RWPE2 (cell line): ENCODE measurements around the gene ZNF142.
A peak's percentile ranks its signal among the peaks of the same experiment; 100 is the strongest.

Experiments
- ATAC-seq: fragments of 200-7000 bp; cut with Tn5 transposase; 3 replicates; pipeline ENCODE4 v1.9.1; 2021; ENCODE audit warnings: low read depth
- DNase-seq: peaks from one replicate; pipeline ENCODE4 v3.0.0-alpha.2; 2020; ENCODE audit warnings: low spot score
- H3K27ac ChIP-seq: fragments of 450-650 bp; 2 replicates; pipeline ENCODE4 v1.5.1; 2017; ENCODE audit warnings: mild to moderate bottlenecking; ENCODE audit not compliant: poor library complexity, severe bottlenecking
- H3K27me3 ChIP-seq: fragments of 250-450 bp; sonication (Bioruptor Pico); 2 replicates; pipeline ENCODE4 v1.5.1; 2021; ENCODE audit warnings: mild to moderate bottlenecking, moderate library complexity; ENCODE audit not compliant: insufficient read depth, poor library complexity, severe bottlenecking
- H3K36me3 ChIP-seq: fragments of 250-450 bp; sonication (Bioruptor Pico); 2 replicates; pipeline ENCODE4 v1.5.1; 2020; ENCODE audit warnings: low read depth, mild to moderate bottlenecking, moderate library complexity
- H3K4me1 ChIP-seq: fragments of 250-450 bp; sonication (Bioruptor Pico); 2 replicates; pipeline ENCODE4 v1.5.1; 2021; ENCODE audit warnings: mild to moderate bottlenecking, moderate library complexity; ENCODE audit not compliant: insufficient read depth, poor library complexity, severe bottlenecking
- H3K4me3 ChIP-seq: fragments of 250-450 bp; sonication (Bioruptor Pico); 2 replicates; pipeline ENCODE4 v1.5.1; 2021; ENCODE audit warnings: mild to moderate bottlenecking, moderate library complexity; ENCODE audit not compliant: severe bottlenecking
- H3K9me3 ChIP-seq: fragments of 250-450 bp; sonication (Bioruptor Pico); 2 replicates; pipeline ENCODE4 v1.5.1; 2021; ENCODE audit warnings: mild to moderate bottlenecking, moderate library complexity; ENCODE audit not compliant: severe bottlenecking
- TF ChIP-seq, protein P1 (sequence below): fragments of 450-650 bp; IDR thresholded peaks from one replicate; pipeline ENCODE4 v1.5.1; 2017; ENCODE audit warnings: mild to moderate bottlenecking, moderate library complexity; ENCODE audit not compliant: poor library complexity, severe bottlenecking

The ZNF142 gene

DNA sequence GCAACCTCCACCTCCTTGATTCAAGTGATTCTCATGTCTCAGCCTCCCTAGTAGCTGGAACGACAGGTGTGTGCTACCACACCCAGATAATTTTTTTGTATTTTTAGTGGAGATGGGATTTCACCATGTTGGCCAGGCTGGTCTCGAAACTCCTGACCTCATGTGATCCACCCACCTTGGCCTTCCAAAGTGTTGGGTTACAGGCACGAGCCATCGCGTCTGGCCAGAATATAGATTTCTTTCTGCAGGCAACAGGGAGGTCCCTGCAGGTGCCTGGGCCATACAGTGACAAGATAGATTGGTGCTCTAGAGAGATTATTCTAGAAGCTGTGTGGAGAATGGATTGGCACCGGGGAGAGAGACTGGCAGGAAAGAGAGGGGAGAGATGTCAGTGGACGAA lies 38.4 kb downstream of the ZNF142 start:
- no peaks in the 10 kb centered on the region for H3K27me3 ChIP-seq
- DNase-seq = no peak
- H3K9me3 ChIP-seq = no peaks in the 10 kb centered on the region
- TF ChIP-seq, protein P1, sequence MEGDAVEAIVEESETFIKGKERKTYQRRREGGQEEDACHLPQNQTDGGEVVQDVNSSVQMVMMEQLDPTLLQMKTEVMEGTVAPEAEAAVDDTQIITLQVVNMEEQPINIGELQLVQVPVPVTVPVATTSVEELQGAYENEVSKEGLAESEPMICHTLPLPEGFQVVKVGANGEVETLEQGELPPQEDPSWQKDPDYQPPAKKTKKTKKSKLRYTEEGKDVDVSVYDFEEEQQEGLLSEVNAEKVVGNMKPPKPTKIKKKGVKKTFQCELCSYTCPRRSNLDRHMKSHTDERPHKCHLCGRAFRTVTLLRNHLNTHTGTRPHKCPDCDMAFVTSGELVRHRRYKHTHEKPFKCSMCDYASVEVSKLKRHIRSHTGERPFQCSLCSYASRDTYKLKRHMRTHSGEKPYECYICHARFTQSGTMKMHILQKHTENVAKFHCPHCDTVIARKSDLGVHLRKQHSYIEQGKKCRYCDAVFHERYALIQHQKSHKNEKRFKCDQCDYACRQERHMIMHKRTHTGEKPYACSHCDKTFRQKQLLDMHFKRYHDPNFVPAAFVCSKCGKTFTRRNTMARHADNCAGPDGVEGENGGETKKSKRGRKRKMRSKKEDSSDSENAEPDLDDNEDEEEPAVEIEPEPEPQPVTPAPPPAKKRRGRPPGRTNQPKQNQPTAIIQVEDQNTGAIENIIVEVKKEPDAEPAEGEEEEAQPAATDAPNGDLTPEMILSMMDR = no peak
- no peaks in the 10 kb centered on the region for H3K4me1 ChIP-seq
- no peak overlapping the region for H3K4me3 ChIP-seq
- ATAC-seq = no peak
- H3K36me3 ChIP-seq = no peaks in the 10 kb centered on the region
- H3K27ac ChIP-seq = no peak overlapping the region

DNA sequence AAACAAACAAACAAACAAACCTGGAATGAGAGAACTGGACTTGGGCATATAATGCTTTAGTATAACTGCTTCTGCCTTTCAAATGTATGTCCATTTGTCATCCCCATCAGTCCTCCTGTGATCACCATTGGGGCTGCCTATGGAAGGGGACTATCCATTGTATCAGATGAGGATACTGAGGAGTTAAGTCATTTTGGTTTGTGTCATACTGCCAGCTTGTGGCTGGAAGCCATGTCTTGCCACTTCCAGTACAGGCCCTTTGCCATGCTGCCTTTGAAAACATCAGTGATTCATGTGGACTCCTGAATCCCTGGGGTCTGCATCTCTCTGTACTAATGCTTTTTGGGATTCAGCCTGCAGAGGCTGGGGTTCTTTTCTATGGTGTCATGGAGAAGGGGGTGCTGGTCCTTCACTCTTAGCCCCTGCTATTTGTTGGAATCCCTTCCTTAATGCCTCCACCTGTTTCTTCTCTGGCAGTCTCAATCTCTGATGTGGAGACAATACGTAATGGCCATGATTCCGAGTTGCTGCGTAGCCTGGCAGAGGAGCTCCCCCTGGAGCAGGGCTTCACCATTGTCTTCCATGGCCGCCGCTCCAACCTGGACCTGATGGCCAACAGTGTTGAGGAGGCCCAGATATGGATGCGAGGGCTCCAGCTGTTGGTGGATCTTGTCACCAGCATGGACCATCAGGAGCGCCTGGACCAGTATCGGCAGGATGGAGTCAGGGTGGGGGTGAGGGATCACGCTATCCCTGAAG lies 41.1 kb downstream of the ZNF142 start:
- no peak overlapping the region for H3K4me3 ChIP-seq
- TF ChIP-seq, protein P1 = peak; percentile 54
- ATAC-seq (peak; percentile 74), DNase-seq (no peak)
- H3K27ac ChIP-seq = no peak overlapping the region
- H3K9me3 ChIP-seq = no peaks in the 10 kb centered on the region
- no peaks in the 10 kb centered on the region for H3K27me3 ChIP-seq
- H3K4me1 ChIP-seq = no peaks in the 10 kb centered on the region
- no peaks in the 10 kb centered on the region for H3K36me3 ChIP-seq

DNA sequence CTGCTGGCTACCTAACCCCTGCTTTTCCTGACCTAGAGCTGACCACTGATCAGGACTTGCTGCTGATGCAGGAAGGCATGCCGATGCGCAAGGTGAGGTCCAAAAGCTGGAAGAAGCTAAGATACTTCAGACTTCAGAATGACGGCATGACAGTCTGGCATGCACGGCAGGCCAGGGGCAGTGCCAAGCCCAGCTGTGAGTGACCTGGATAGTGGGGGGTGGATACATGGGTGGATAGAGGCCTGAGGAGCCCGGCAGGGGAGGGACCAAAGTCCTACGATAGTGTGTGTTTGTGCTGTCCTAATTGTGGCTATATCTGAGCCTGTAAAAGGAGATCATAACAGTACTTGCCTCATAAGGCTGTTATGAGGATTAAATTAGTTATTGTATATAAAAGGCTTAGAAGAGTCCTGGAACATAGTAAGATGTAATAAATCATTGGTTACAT lies 43.5 kb downstream of the ZNF142 start:
- TF ChIP-seq, protein P1 = no peak
- no peak overlapping the region for H3K27ac ChIP-seq
- ATAC-seq (no peak), DNase-seq (no peak)
- H3K4me1 ChIP-seq = no peaks in the 10 kb centered on the region
- H3K36me3 ChIP-seq = no peaks in the 10 kb centered on the region
- no peaks in the 10 kb centered on the region for H3K9me3 ChIP-seq
- H3K27me3 ChIP-seq = no peaks in the 10 kb centered on the region
- no peak overlapping the region for H3K4me3 ChIP-seq

DNA sequence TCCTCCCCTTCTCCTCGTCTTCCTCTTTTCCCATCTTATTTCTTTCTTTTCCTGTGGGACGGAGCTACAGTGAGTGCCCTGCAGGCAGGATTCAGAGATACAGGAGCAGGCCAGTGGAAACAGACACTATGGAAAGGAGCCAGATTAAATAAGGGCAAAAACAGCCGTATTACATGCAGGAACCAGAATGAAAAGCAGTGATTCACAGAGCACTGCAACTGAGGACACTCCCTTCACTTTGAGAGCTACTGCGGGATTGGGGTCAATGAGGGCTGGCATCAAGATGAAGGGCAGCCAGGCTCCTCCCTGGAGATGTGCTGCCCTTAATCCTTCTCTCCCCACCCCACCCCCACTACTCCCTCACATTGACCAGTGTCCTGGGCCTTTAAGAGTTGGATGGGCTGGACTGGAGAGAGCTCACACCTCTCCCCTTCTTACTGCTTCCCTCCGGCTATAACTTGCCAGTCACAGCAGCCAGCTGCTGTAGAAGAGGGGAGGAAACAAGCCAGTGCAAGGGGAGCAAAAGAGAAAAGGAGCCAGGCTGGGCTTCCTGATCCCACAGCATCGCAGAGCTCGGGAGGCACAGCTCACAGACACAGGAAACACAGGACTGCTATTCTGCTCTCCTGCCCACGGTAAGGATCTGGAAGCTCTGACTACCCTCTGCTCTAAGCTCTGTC lies 51.8 kb downstream of the ZNF142 start, which contains the start of gene PLCD4:
Gene PLCD4 (plus strand): TSS at position 464 of the 680 bp plus-strand sequence. CDS start 7,841 bp downstream, outside the sequence.
- ATAC-seq (peak; percentile 88), DNase-seq (peak; percentile 78)
- Histone ChIP-seq H3K36me3 (no peaks in the 10 kb centered on the region), H3K9me3 (no peaks in the 10 kb centered on the region), H3K4me3 (peak within 1 kb of the TSS; percentile 11), H3K27me3 (no peaks in the 10 kb centered on the region), H3K4me1 (peaks cover 23% of the 10 kb centered on the region), H3K27ac (peak within 1 kb of the TSS; percentile 66)
- TF ChIP-seq, protein P1 = no peak
